Lung (tissue), 12 donors: ENCODE measurements around the gene P2RY6. TPM values are rescaled to one million over a fixed set of nuclear protein-coding genes. Genes with fewer than 3 reads are reported as not detected.
"Not testable (repeated sequence)": the region's sequence is repeated elsewhere in the genome, so short reads cannot be mapped to it uniquely, and the experiment has no call there.

Experiments used
- ATAC-seq: fragments of 200-7000 bp; cut with Tn5 transposase; one replicate; pipeline ENCODE4 v1.9.1; 2020; ENCODE audit warnings: moderate number of reproducible peaks; ENCODE audit not compliant: insufficient read depth, low FRiP score
- DNase-seq, 3 donors: peaks; one replicate each; pipeline ENCODE4 v3.0.0-alpha.2; 2013 to 2017
- H3K27ac ChIP-seq, 2 donors: one replicate each; pipeline ENCODE4 v1.5.1; 2013; ENCODE audit warnings: mild to moderate bottlenecking in 2 of 2, moderate library complexity in 2 of 2, control low read depth in 1 of 2, inconsistent platforms in 1 of 2, low read depth in 1 of 2, low read length in 1 of 2
- H3K27me3 ChIP-seq, 3 donors: one replicate each; pipeline ENCODE4 v1.5.1; 2013; ENCODE audit warnings: low read length in 2 of 3; ENCODE audit not compliant: control insufficient read depth in 3 of 3, insufficient read depth in 3 of 3
- H3K36me3 ChIP-seq, 4 donors: one replicate each; pipeline ENCODE4 v1.5.1; 2013; ENCODE audit warnings: low read length in 4 of 4, mild to moderate bottlenecking in 1 of 4, moderate library complexity in 1 of 4; ENCODE audit not compliant: control insufficient read depth in 4 of 4, insufficient read depth in 4 of 4
- H3K4me1 ChIP-seq, 5 donors: one replicate each; pipeline ENCODE4 v1.5.1; 2013; ENCODE audit warnings: low read length in 5 of 5, mild to moderate bottlenecking in 2 of 5, moderate library complexity in 1 of 5; ENCODE audit not compliant: control insufficient read depth in 5 of 5, insufficient read depth in 5 of 5
- H3K4me3 ChIP-seq: one replicate; pipeline ENCODE4 v1.5.1; 2013; ENCODE audit warnings: mild to moderate bottlenecking, control low read depth, moderate library complexity
- H3K9ac ChIP-seq, 2 donors: one replicate each; pipeline ENCODE4 v1.5.1; 2013; ENCODE audit warnings: low read length in 2 of 2, control low read depth in 1 of 2; ENCODE audit not compliant: insufficient read depth in 1 of 2
- H3K9me3 ChIP-seq, 4 donors: one replicate each; pipeline ENCODE4 v1.5.1; 2013; ENCODE audit warnings: low read length in 3 of 4, mild to moderate bottlenecking in 1 of 4, moderate library complexity in 1 of 4; ENCODE audit not compliant: control insufficient read depth in 4 of 4, insufficient read depth in 3 of 4
- CTCF ChIP-seq: IDR thresholded peaks from 2 replicates; pipeline ENCODE4 v1.5.1; 2012; ENCODE audit warnings: mild to moderate bottlenecking; ENCODE audit errors: control extremely low read depth, extremely low read depth
- WGBS, 2 donors: extraction: QIAGEN DNeasy Blood & Tissue Kit; methylation state at CpG; one replicate each; pipeline ENCODE4 v1.1.7; 2013; 5-methylcytosine and 5-hydroxymethylcytosine counted together
- polyA plus RNA-seq, 2 donors: library from polyadenylated mRNA; stranded (reverse); fragments of 200-250 nt; gene quantifications; one replicate each; pipeline ENCODE4 v1.2.1, GENCODE V29; 2013
- total RNA-seq, 2 donors: library from RNA; depleted of rRNA in 1 of 2; stranded (reverse); fragments of >200 nt in 1 of 2; gene quantifications; one replicate each; pipeline ENCODE4 v1.2.1, GENCODE V29; 2014 to 2021
- donor health status: control.
- donor health status: control.
- donor health status: Bipolar disorder and iron deficiency.
- donor health status: healthy.
- donor health status: DM: yes; HTN: yes; CAD: no.

The P2RY6 gene
- total and polyA plus RNA-seq, 4 donors: 3.0 to 13.0 (median 3.6) TPM

GRCh38 chr11:73230931-73231330 is 41.2 kb upstream of the P2RY6 start:
- peaks cover 0 to 4% (median 0%) of the 10 kb centered on the region in 4 donors for H3K36me3 ChIP-seq
- H3K27ac ChIP-seq: no peak overlapping the region
- TF ChIP-seq CTCF: no peak
- peaks cover 0 to 44% (median 14%) of the 10 kb centered on the region in 5 donors for H3K4me1 ChIP-seq
- no peaks in the 10 kb centered on the region for H3K27me3 ChIP-seq
- no peak overlapping the region for H3K4me3 ChIP-seq
- no peaks in the 10 kb centered on the region for H3K9me3 ChIP-seq
- WGBS, 2 donors: 92 to 93% methylated on average over 7 of the region's 7 CpGs
- H3K9ac ChIP-seq: no peak overlapping the region
- DNase-seq (no peak), ATAC-seq (no peak)

GRCh38 chr11:73232487-73232886 is 39.7 kb upstream of the P2RY6 start:
- not testable (repeated sequence) for H3K9ac ChIP-seq, H3K9me3 ChIP-seq, ATAC-seq, H3K4me3 ChIP-seq, H3K36me3 ChIP-seq, DNase-seq, H3K27ac ChIP-seq, H3K27me3 ChIP-seq
- peaks cover 0 to 39% (median 14%) of the 10 kb centered on the region in 5 donors for H3K4me1 ChIP-seq
- 95 to 96% methylated on average over 7 of the region's 7 CpGs for WGBS, 2 donors

GRCh38 chr11:73233211-73233610 is 38.9 kb upstream of the P2RY6 start:
- Histone ChIP-seq H3K9me3 (no peaks in the 10 kb centered on the region), H3K36me3 (peaks cover 0 to 4% (median 0%) of the 10 kb centered on the region in 4 donors), H3K27me3 (no peaks in the 10 kb centered on the region), H3K4me1 (peaks cover 0 to 37% (median 14%) of the 10 kb centered on the region in 5 donors), H3K9ac (no peak overlapping the region), H3K27ac (no peak overlapping the region), H3K4me3 (no peak overlapping the region)
- no peak for TF ChIP-seq CTCF
- no peak for ATAC-seq
- no peak for DNase-seq

DNA sequence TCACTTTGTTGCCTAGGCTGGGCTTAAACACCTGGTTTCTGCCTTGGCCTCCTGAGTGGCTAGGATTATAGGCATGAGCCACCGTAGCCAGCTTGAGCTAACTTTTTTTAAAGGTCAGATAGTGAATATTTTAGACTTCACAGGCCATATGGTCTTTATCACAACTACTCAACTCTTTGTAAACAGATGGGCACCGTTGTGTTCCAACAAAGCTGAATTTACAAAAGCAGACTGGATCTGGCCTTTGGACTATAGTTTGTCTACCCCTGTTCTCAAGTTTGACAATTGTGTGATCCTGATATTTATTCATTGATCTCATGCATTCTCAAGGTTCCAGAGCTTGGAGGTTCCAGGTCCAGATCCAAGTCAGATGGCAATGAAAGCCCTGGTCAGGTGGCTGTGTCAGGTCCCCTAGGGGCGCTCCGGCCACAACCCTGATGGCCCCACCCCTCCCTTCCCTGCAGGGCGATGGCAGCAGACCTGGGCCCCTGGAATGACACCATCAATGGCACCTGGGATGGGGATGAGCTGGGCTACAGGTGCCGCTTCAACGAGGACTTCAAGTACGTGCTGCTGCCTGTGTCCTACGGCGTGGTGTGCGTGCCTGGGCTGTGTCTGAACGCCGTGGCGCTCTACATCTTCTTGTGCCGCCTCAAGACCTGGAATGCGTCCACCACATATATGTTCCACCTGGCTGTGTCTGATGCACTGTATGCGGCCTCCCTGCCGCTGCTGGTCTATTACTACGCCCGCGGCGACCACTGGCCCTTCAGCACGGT is 38.3 kb upstream of the P2RY6 start:
- H3K9ac ChIP-seq: no peak overlapping the region
- peaks cover 0 to 32% (median 14%) of the 10 kb centered on the region in 5 donors for H3K4me1 ChIP-seq
- no peak for TF ChIP-seq CTCF
- peaks cover 0 to 4% (median 0%) of the 10 kb centered on the region in 4 donors for H3K36me3 ChIP-seq
- no peak for ATAC-seq
- H3K27ac ChIP-seq: no peak overlapping the region
- no peaks in the 10 kb centered on the region for H3K27me3 ChIP-seq
- no peak overlapping the region for H3K4me3 ChIP-seq
- H3K9me3 ChIP-seq: no peaks in the 10 kb centered on the region
- 92 to 94% methylated on average over 23 of the region's 23 CpGs for WGBS, 2 donors
- DNase-seq: peak in 2 of 3 donors; percentile 84 to 91
